K562 (cell line): Measurements from ENCODE around the gene HSPB7. TPM values are rescaled to one million over a fixed set of nuclear protein-coding genes. Genes with fewer than 3 reads are reported as not detected.

ENCODE experiments used
- ELF4 ChIP-seq: fragments of 450-650 bp; formaldehyde crosslinking; IDR thresholded peaks from 2 replicates; pipeline ENCODE4 v1.4.0; 2022; ENCODE audit warnings: missing genetic modification characterization
- JUND ChIP-seq, 2 experiments: IDR thresholded peaks; 2 replicates in 1 of 2; 3 replicates in 1 of 2; pipeline ENCODE4 v1.6.1; 2011; ENCODE audit warnings: borderline replicate concordance in 2 of 2, low read depth in 2 of 2, low read length in 2 of 2, improper control_type of control experiment in 1 of 2, missing biosample characterization in 1 of 2, missing genetic modification characterization in 1 of 2, missing genetic modification reagents in 1 of 2
- NFE2L1 ChIP-seq: fragments of 450-650 bp; IDR thresholded peaks from 2 replicates; pipeline ENCODE4 v1.6.1; 2016; ENCODE audit warnings: missing genetic modification characterization, low read depth, mild to moderate bottlenecking, missing compliant biosample characterization, moderate library complexity, borderline replicate concordance
- NR2C2 ChIP-seq, 2 experiments: fragments of 200-800 bp in 1 of 2; sonication (Bioruptor generic) in 1 of 2; sonication (generic) in 1 of 2; formaldehyde crosslinking in 1 of 2; IDR thresholded peaks; 2 replicates each; pipeline versions ENCODE4 v1.6.1 to v1.8.0; 2016 to 2022; ENCODE audit warnings: mild to moderate bottlenecking in 1 of 2, missing compliant biosample characterization in 1 of 2, missing genetic modification characterization in 1 of 2, missing genetic modification reagents in 1 of 2
- OTX1 ChIP-seq: fragments of 450-650 bp; formaldehyde crosslinking; IDR thresholded peaks from 2 replicates; pipeline ENCODE4 v1.4.0; 2022; ENCODE audit warnings: mild to moderate bottlenecking
- RBBP5 ChIP-seq: fragments of 200-600 bp; sonication (generic); IDR thresholded peaks from 2 replicates; pipeline ENCODE4 v1.6.1; 2012; ENCODE audit warnings: borderline replicate concordance, mild to moderate bottlenecking, low read length, control low read depth, inconsistent platforms; ENCODE audit not compliant: insufficient read depth, poor library complexity, severe bottlenecking
- SMAD2 ChIP-seq: fragments of 150-350 bp; IDR thresholded peaks from 2 replicates; pipeline ENCODE4 v1.6.1; 2014; ENCODE audit warnings: low read depth, mild to moderate bottlenecking, low read length
- XRCC3 ChIP-seq: fragments of 450-650 bp; IDR thresholded peaks from 2 replicates; pipeline ENCODE4 v1.6.1; 2017; ENCODE audit warnings: mild to moderate bottlenecking, moderate library complexity
- ZKSCAN1 ChIP-seq: fragments of 150-350 bp; IDR thresholded peaks from 2 replicates; pipeline ENCODE4 v1.6.1; 2016; ENCODE audit warnings: low read depth, low read length
- ZNF121 ChIP-seq: sonication (generic); formaldehyde crosslinking; conservative IDR thresholded peaks from 2 replicates; pipeline ENCODE4 v1.8.0; 2022; ENCODE audit warnings: missing genetic modification reagents
- ZNF224 ChIP-seq: sonication (generic); formaldehyde crosslinking; IDR thresholded peaks from 2 replicates; pipeline ENCODE4 v1.8.0; 2022; ENCODE audit warnings: mild to moderate bottlenecking, missing genetic modification reagents
- polyA plus RNA-seq, 8 experiments: library from polyadenylated mRNA; depleted of rRNA in 4 of 8; stranded (reverse) in 5 of 8; unstranded in 3 of 8; fragments of >200 nt; fragmentation: Nextera tagmentation in 2 of 8; fragmentation: Illumina TruSeq in 1 of 8; extraction: Ambion mirVana in 2 of 8; extraction: Trizol in 1 of 8; gene quantifications; 2 replicates each; pipeline versions ENCODE4 v1.2.1 to v1.2.3, GENCODE V29; 2011 to 2014; ENCODE audit warnings: inconsistent platforms in 1 of 8, missing spikeins in 1 of 8
- total RNA-seq, 7 experiments: library from RNA; depleted of rRNA in 6 of 7; stranded (reverse); fragments of >200 nt in 6 of 7; fragmentation: Illumina TruSeq in 2 of 7; extraction: Trizol in 2 of 7; gene quantifications; 2 replicates each; pipeline versions ENCODE4 v1.2.1 to v1.2.3, GENCODE V29; 2011 to 2021; ENCODE audit warnings: low replicate concordance in 1 of 7
- TF ChIP-seq, protein P1 (sequence below): fragments of 250-450 bp; sonication (Bioruptor Pico); IDR thresholded peaks from 2 replicates; pipeline ENCODE4 v1.4.0; 2020; ENCODE audit warnings: mild to moderate bottlenecking, moderate library complexity
- TF ChIP-seq, protein P2 (sequence below): sonication (generic); formaldehyde crosslinking; IDR thresholded peaks from 2 replicates; pipeline ENCODE4 v1.8.1; 2023; ENCODE audit warnings: mild to moderate bottlenecking, missing genetic modification reagents
- TF ChIP-seq, protein P3 (sequence below): fragments of 250-450 bp; sonication (Bioruptor Pico); IDR thresholded peaks from 2 replicates; pipeline ENCODE4 v1.8.0; 2022; ENCODE audit warnings: inconsistent platforms, mild to moderate bottlenecking, moderate library complexity, borderline replicate concordance
- TF ChIP-seq, protein P4 (sequence below): fragments of 450-650 bp; conservative IDR thresholded peaks from 2 replicates; pipeline ENCODE4 v1.6.1; 2016; ENCODE audit warnings: missing genetic modification characterization, low read depth, mild to moderate bottlenecking, missing compliant biosample characterization, moderate library complexity

Gene HSPB7
- total and polyA plus RNA-seq, 9 of the 15 experiments (the other 6 are each of a cell fraction or from before 2014, with no cell fraction given): 0.05 to 0.19 (median 0.07) TPM; not detected in 6

DNA sequence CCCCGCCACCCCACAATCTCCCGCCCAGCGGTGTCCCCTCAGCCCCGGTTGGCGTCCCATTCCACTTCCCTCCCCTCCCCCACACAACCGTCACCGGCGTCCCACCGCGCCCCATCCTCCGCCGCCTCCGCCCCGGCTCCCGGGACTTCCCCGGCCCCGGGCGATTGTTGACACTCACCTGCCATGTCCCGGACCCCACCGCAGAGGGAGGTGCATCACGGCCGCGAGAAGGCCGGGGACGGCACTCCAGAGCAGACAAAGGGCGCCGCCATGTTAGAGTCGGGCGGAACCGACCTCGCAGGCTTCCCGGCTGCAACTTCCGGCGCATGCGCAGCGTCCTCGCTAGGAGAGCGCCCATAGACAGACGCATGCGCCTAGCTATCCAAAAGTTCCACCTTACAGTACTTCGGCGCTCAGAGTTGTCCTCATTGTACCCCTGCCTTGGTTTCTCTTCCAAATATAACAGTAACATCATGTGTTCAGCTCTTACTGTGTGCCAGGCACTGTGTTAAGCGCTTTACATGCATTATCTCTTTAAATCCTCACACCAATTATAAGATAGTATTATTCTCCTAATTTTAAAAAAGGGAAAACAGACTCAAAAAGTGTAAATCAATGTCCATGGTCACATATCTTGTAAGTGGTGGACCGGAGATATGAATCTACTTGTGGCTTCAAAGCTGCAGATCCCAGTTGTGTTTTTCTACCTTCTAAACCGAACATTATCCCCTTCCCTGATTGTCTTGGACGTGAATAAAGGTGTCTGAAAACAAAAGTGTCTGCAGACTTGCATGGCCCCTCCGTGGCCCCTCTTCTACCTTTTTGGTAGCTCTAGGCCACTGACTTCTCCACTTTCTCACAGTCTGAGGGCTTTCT lies 41.8 kb downstream of the HSPB7 start, which contains the start of gene ZBTB17 (continued):
- no peak for TF ChIP-seq NFE2L1 (tag)
- TF ChIP-seq ZNF224: no peak
- TF ChIP-seq ZKSCAN1: peak; percentile 48
- TF ChIP-seq ELF4: peak; percentile 82
- TF ChIP-seq RBBP5: peak; percentile 99
- TF ChIP-seq, protein P1, sequence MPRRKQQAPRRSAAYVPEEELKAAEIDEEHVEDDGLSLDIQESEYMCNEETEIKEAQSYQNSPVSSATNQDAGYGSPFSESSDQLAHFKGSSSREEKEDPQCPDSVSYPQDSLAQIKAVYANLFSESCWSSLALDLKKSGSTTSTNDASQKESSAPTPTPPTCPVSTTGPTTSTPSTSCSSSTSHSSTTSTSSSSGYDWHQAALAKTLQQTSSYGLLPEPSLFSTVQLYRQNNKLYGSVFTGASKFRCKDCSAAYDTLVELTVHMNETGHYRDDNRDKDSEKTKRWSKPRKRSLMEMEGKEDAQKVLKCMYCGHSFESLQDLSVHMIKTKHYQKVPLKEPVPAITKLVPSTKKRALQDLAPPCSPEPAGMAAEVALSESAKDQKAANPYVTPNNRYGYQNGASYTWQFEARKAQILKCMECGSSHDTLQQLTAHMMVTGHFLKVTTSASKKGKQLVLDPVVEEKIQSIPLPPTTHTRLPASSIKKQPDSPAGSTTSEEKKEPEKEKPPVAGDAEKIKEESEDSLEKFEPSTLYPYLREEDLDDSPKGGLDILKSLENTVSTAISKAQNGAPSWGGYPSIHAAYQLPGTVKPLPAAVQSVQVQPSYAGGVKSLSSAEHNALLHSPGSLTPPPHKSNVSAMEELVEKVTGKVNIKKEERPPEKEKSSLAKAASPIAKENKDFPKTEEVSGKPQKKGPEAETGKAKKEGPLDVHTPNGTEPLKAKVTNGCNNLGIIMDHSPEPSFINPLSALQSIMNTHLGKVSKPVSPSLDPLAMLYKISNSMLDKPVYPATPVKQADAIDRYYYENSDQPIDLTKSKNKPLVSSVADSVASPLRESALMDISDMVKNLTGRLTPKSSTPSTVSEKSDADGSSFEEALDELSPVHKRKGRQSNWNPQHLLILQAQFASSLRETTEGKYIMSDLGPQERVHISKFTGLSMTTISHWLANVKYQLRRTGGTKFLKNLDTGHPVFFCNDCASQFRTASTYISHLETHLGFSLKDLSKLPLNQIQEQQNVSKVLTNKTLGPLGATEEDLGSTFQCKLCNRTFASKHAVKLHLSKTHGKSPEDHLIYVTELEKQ (CRISPR knock-in tag): no peak
- TF ChIP-seq ZNF121 (CRISPR knock-in tag): no peak
- TF ChIP-seq NR2C2 (CRISPR knock-in tag; IDR thresholded peaks at IDR 0.05): peak; percentile 91
- peak; percentile 98 for TF ChIP-seq NR2C2 (tag; IDR thresholded peaks at IDR 0.05)
- 0 out of 2 replicates have a peak, but pooled peaks have one; percentile 33 for TF ChIP-seq JUND (IDR thresholded peaks at IDR 0.05; ENCODE audit: borderline replicate concordance, low read depth, low read length)
- TF ChIP-seq JUND (tag; IDR thresholded peaks at IDR 0.05; ENCODE audit: borderline replicate concordance, low read depth, low read length): 0 out of 3 replicates have a peak, but pooled peaks have one; percentile 53
- TF ChIP-seq, protein P2, sequence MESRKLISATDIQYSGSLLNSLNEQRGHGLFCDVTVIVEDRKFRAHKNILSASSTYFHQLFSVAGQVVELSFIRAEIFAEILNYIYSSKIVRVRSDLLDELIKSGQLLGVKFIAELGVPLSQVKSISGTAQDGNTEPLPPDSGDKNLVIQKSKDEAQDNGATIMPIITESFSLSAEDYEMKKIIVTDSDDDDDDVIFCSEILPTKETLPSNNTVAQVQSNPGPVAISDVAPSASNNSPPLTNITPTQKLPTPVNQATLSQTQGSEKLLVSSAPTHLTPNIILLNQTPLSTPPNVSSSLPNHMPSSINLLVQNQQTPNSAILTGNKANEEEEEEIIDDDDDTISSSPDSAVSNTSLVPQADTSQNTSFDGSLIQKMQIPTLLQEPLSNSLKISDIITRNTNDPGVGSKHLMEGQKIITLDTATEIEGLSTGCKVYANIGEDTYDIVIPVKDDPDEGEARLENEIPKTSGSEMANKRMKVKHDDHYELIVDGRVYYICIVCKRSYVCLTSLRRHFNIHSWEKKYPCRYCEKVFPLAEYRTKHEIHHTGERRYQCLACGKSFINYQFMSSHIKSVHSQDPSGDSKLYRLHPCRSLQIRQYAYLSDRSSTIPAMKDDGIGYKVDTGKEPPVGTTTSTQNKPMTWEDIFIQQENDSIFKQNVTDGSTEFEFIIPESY (CRISPR knock-in tag): 0 out of 2 replicates have a peak, but pooled peaks have one; percentile 73
- TF ChIP-seq OTX1: peak; percentile 68; the same call in 1 of the 2 replicates
- TF ChIP-seq, protein P3, sequence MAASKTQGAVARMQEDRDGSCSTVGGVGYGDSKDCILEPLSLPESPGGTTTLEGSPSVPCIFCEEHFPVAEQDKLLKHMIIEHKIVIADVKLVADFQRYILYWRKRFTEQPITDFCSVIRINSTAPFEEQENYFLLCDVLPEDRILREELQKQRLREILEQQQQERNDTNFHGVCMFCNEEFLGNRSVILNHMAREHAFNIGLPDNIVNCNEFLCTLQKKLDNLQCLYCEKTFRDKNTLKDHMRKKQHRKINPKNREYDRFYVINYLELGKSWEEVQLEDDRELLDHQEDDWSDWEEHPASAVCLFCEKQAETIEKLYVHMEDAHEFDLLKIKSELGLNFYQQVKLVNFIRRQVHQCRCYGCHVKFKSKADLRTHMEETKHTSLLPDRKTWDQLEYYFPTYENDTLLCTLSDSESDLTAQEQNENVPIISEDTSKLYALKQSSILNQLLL (CRISPR knock-in tag): no peak
- no peak for TF ChIP-seq SMAD2
- TF ChIP-seq, protein P4, sequence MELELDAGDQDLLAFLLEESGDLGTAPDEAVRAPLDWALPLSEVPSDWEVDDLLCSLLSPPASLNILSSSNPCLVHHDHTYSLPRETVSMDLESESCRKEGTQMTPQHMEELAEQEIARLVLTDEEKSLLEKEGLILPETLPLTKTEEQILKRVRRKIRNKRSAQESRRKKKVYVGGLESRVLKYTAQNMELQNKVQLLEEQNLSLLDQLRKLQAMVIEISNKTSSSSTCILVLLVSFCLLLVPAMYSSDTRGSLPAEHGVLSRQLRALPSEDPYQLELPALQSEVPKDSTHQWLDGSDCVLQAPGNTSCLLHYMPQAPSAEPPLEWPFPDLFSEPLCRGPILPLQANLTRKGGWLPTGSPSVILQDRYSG: no peak; the same call in 1 of the 2 replicates
- no peak for TF ChIP-seq XRCC3
